C4-2B (cell line): ENCODE data around the gene OCA2.

Experiments used
- H3K27ac ChIP-seq: fragments of 450-650 bp; 2 replicates; pipeline ENCODE4 v1.5.1; 2017
- ZFX ChIP-seq: fragments of 450-650 bp; IDR thresholded peaks from 2 replicates; pipeline ENCODE4 v1.6.1; 2017
- TF ChIP-seq, protein P1 (sequence below): fragments of 450-650 bp; conservative IDR thresholded peaks from 2 replicates; pipeline ENCODE4 v1.5.1; 2017; ENCODE audit warnings: mild to moderate bottlenecking

Gene OCA2

DNA sequence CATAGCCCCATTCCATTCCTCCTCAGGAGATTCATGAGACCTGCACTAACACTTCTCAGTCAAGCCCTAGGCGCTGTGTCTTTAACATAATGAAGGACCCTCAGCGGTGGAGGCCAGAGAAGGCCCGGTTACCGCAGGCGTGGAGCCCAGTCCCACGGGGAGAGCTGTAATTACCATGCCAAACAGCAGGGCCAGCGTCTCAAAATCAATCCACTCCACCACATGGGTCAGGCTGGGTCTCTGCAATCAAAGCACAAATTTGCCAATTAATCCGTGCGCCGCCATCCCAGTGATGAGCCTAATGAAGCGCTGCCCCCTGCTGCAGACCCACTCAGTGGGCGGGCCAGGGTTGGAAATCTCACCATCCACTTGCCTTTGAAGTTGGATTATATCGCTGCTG lies 109.7 kb downstream of the OCA2 start:
- H3K27ac ChIP-seq = no peak overlapping the region
- no peak for TF ChIP-seq ZFX
- TF ChIP-seq, protein P1, sequence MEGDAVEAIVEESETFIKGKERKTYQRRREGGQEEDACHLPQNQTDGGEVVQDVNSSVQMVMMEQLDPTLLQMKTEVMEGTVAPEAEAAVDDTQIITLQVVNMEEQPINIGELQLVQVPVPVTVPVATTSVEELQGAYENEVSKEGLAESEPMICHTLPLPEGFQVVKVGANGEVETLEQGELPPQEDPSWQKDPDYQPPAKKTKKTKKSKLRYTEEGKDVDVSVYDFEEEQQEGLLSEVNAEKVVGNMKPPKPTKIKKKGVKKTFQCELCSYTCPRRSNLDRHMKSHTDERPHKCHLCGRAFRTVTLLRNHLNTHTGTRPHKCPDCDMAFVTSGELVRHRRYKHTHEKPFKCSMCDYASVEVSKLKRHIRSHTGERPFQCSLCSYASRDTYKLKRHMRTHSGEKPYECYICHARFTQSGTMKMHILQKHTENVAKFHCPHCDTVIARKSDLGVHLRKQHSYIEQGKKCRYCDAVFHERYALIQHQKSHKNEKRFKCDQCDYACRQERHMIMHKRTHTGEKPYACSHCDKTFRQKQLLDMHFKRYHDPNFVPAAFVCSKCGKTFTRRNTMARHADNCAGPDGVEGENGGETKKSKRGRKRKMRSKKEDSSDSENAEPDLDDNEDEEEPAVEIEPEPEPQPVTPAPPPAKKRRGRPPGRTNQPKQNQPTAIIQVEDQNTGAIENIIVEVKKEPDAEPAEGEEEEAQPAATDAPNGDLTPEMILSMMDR = no peak

DNA sequence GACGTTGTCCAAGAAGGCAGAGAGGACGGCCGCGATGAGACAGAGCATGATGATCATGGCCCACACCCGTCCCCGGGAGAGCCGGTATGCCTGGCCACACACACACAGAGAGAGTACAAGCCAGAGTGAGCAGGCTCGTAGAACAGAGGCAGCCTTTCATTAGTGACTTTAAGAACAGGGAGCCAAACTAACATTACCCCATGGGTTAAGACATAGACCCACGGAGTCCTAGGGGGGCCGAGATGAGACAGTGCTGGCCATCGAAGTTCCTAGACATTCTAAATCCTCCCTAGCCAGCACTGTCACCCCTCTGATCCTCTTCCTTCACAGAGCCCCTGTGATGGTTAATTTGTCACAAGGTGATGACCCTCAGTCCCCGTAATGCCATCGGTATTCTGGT lies 114.0 kb downstream of the OCA2 start:
- TF ChIP-seq, protein P1 = no peak
- no peak for TF ChIP-seq ZFX

DNA sequence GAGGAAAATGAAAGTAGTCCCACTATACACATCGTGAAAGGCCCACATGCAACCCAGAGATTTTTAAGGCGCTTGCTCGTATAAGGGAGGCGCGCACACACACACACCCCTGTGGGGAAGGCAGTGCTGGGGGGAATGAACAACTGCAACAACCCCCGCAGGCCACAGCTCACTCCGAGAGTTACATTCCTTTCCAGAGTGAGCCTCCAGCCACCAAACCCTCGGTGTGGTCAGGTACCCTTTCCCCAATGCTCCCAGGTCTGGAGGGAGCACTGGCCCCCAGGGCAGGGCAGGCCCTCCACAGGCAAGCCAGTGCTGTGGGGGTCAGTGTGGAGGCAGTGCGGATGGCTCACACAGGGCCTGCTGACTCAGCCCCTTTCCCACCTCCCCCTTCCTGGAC lies 115.6 kb downstream of the OCA2 start:
- TF ChIP-seq, protein P1 = no peak
- TF ChIP-seq ZFX = no peak
- no peak overlapping the region for H3K27ac ChIP-seq

More for the DNA sequence above, 114.0 kb downstream of the OCA2 start:
- H3K27ac ChIP-seq = no peak overlapping the region

DNA sequence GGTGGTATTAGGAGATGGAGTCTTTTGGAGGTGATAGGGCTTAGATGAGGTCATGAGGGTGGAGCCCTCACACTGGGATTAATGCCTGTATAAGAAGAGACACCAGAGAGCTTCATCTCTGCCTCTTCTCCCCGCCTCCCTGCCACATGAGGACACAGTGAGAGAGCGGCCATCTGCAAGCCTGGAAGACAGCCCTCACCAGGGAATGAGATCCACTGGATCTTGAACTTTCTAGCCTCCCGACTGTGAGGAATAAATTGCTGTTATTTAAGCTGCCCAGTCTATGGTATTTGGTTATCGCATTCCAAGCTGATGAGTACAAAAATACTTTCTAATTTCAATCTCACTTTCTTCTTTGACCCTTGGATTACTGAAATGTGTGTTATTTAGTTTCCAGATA lies 121.4 kb downstream of the OCA2 start:
- TF ChIP-seq, protein P1 = no peak
- TF ChIP-seq ZFX = no peak

DNA sequence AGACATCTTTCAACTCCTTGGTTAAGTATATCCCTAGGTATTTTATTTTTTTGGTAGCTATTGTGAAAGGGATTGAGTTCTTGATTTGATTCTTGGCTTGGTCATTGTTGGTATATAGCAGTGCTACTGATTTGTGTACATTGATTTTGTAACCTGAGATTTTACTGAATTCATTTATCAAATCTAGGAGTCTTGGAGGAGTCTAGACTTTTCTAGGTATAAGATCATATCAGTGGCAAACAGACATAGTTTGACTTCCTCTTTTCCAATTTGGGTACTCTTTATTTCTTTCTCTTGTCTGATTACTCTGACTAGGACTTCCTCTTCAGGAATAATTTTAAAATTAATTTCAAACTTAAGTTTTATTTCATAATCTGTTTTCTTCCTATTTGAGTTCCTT lies 125.2 kb downstream of the OCA2 start:
- TF ChIP-seq, protein P1 = no peak
- no peak for TF ChIP-seq ZFX
- no peak overlapping the region for H3K27ac ChIP-seq

More for the DNA sequence above, 121.4 kb downstream of the OCA2 start:
- H3K27ac ChIP-seq = no peak overlapping the region

DNA sequence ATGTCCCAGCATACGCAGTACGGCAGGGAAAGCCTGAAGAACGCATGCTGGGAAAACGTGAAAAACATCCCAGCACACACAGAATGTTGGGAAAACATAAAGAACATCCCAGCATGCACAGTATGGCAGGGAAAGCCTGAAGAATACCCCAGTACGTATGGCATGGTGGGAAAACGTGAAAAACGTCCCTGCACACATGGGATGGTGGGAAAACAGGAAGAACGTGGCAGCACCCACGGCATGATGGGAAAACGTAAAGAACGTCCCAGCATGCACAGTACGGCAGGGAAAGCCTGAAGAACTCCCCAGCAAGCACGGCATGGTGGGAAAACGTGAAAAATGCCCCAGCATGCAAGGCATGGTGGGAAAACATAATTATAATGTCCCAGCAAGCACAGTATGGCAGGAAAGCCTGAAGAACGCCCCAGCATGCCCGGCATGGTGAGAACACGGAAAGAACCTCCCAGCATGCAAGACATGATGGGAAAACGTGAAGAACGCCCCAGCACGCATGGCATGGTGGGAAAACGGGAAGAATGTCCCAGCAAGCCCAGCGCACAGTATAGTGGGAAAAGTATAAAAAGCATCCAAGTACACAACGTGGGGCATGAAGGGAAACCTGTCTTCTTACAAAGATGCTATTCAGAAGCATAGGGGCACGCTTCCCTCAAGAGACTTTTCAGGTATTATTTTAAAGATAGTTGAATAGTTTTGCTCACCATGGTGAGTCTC lies 128.3 kb downstream of the OCA2 start:
- TF ChIP-seq, protein P1 = no peak
- TF ChIP-seq ZFX = no peak

DNA sequence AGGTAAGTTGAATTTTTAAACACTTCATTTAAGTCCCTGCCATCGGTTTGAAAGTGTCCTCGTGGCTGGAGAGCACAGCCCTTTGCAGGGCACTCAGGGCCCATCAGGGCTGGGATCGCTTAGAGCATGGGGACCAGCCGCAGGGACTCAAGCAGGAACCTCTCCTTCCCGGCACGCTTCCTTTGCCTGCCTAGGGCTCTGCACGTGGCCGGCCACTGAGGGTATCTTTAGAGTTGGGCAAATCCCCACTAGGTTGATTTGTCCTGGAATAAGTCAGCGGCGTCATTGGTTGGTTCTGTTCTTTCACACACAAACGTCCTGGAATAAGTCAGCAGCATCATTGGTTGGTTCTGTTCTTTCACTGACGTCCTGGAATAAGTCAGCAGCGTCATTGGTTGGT lies 131.6 kb downstream of the OCA2 start:
- TF ChIP-seq, protein P1 = no peak
- no peak for TF ChIP-seq ZFX
- no peak overlapping the region for H3K27ac ChIP-seq

More for the DNA sequence above, 128.3 kb downstream of the OCA2 start:
- no peak overlapping the region for H3K27ac ChIP-seq
